Spleen (tissue), 11 donors: ENCODE results near the gene PLA2G3. TPM values are rescaled to one million over a fixed set of nuclear protein-coding genes. Genes with fewer than 3 reads are reported as not detected.

Experiments
- DNase-seq: peaks from one replicate; pipeline ENCODE4 v3.0.0-alpha.2; 2020
- H3K27ac ChIP-seq, 8 donors: fragments of 200-600 bp; sonication (generic) in 7 of 8; 1 replicate in 4 of 8; 2 replicates in 4 of 8; pipeline versions ENCODE4 v1.5.0 to v1.8.0; 2016 to 2021; ENCODE audit warnings: inconsistent platforms in 4 of 8, mild to moderate bottlenecking in 4 of 8, moderate library complexity in 1 of 8
- H3K27me3 ChIP-seq, 7 donors: fragments of 200-600 bp; sonication (generic) in 6 of 7; replicated peaks in 1 of 7; 1 replicate in 4 of 7; 2 replicates in 3 of 7; pipeline versions ENCODE4 v1.5.0 to v1.8.0; 2016 to 2021; ENCODE audit warnings: inconsistent platforms in 3 of 7, mild to moderate bottlenecking in 1 of 7
- H3K36me3 ChIP-seq, 6 donors: fragments of 200-600 bp; sonication (generic) in 5 of 6; 1 replicate in 4 of 6; 2 replicates in 2 of 6; pipeline versions ENCODE4 v1.5.0 to v1.8.0; 2016 to 2021; ENCODE audit warnings: inconsistent platforms in 2 of 6
- H3K4me1 ChIP-seq, 6 donors: fragments of 200-600 bp; sonication (generic) in 5 of 6; 1 replicate in 3 of 6; 2 replicates in 3 of 6; pipeline versions ENCODE4 v1.5.0 to v1.8.0; 2016 to 2021; ENCODE audit warnings: inconsistent platforms in 3 of 6
- H3K4me3 ChIP-seq, 8 donors: fragments of 200-600 bp; sonication (generic) in 7 of 8; 1 replicate in 4 of 8; 2 replicates in 4 of 8; pipeline versions ENCODE4 v1.5.0 to v1.8.0; 2016 to 2021; ENCODE audit warnings: inconsistent platforms in 4 of 8, mild to moderate bottlenecking in 4 of 8, moderate library complexity in 2 of 8
- H3K9me3 ChIP-seq, 8 donors: fragments of 200-600 bp; sonication (generic) in 7 of 8; 1 replicate in 4 of 8; 2 replicates in 4 of 8; pipeline versions ENCODE4 v1.5.0 to v1.8.0; 2016 to 2021; ENCODE audit warnings: inconsistent platforms in 4 of 8
- CTCF ChIP-seq, 11 experiments: fragments of 200-600 bp in 7 of 11; fragments of 450-650 bp in 4 of 11; sonication (generic) in 4 of 11; IDR thresholded peaks in 8 of 11; conservative IDR thresholded peaks in 3 of 11; 1 replicate in 7 of 11; 2 replicates in 4 of 11; pipeline versions ENCODE4 v1.4.0 to v1.8.0; 2016 to 2021; ENCODE audit warnings: antibody characterized with exemption in 11 of 11, inconsistent platforms in 4 of 11, mild to moderate bottlenecking in 1 of 11
- POLR2A ChIP-seq, 3 donors: fragments of 450-650 bp; IDR thresholded peaks; one replicate each; pipeline ENCODE4 v1.5.1; 2017; ENCODE audit warnings: antibody characterized with exemption in 3 of 3, mild to moderate bottlenecking in 1 of 3
- POLR2AphosphoS5 ChIP-seq, 3 donors: sonication (generic); formaldehyde crosslinking; IDR thresholded peaks; one replicate each; pipeline ENCODE4 v1.5.1; 2017; ENCODE audit warnings: antibody characterized with exemption in 3 of 3
- WGBS, 5 donors: extraction: QIAGEN DNeasy Blood & Tissue Kit in 3 of 5; methylation state at CpG; one replicate each; pipeline versions ENCODE4 v1.1.5 to v1.1.7; 2013 to 2018; 5-methylcytosine and 5-hydroxymethylcytosine counted together
- intact Hi-C: fragments of 100-400 bp; cut with DNase I; formaldehyde crosslinking; loops from one replicate; pipeline ENCODE4 v1.15.0; 2023; ENCODE audit warnings: low total_unique reads
- polyA plus RNA-seq, 3 donors: library from polyadenylated mRNA; stranded (reverse); fragments of 200-250 nt; gene quantifications; one replicate each; pipeline ENCODE4 v1.2.1, GENCODE V29; 2013
- total RNA-seq, 7 donors: library from RNA; depleted of rRNA in 3 of 7; stranded (reverse); fragments of >200 nt in 3 of 7; fragmentation: NEBNext Ultra II Directional in 4 of 7; extraction: Animal tissue kit (Norgen Biotek cat#: 25700) in 4 of 7; gene quantifications; one replicate each; pipeline versions ENCODE4 v1.1.0 to v1.2.1, GENCODE V29; 2016 to 2021
- donor health status: healthy with polysubstance abuse.
- donor health status: DM: no; HTN: no; CAD: no; lungs with moderate emphysema.
- donor health status: DM: no; HTN: no; CAD: no.
- donor health status: Bipolar disorder and iron deficiency.
- donor health status: healthy.
- donor health status: DM: no; HTN: no; CAD: no.
- donor health status: DM: yes; HTN: yes; CAD: no.

The PLA2G3 gene
- total and polyA plus RNA-seq, 10 donors = not detected

- WGBS, 5 donors = 41 to 75% (median 57%) methylated on average over 8 to 10 of the region's 10 CpGs
- H3K4me3 ChIP-seq = peak within 1 kb of the TSS in 1 of 8 donors; percentile 22
- peaks cover 0 to 12% (median 0%) of the 10 kb centered on the region in 7 donors for H3K27me3 ChIP-seq
- intact Hi-C loops = no loop called here
- peaks cover 0 to 20% (median 4%) of the 10 kb centered on the region in 6 donors for H3K4me1 ChIP-seq
- H3K36me3 ChIP-seq = no peaks in the 10 kb centered on the region
- TF ChIP-seq POLR2AphosphoS5 (IDR thresholded peaks at IDR 0.05) (no peak), POLR2A (IDR thresholded peaks at IDR 0.05) (no peak), CTCF (IDR thresholded peaks at IDR 0.05 in 8 of 11, conservative IDR thresholded peaks at IDR 0.05 in 3 of 11) (no peak)
- no peak within 1 kb of the TSS for H3K27ac ChIP-seq
- H3K9me3 ChIP-seq = no peaks in the 10 kb centered on the region
- DNase-seq = peak; percentile 51
These were observed 17.6 kb downstream of the PLA2G3 start, which contains the start of gene INPP5J for GRCh38 chr22:31122532-31123291. Gene INPP5J (plus strand): TSS chr22:31122966. CDS start chr22:31123015, 49 bp downstream.

- intact Hi-C loops = no loop called here
- H3K4me3 ChIP-seq = no peak overlapping the region
- peaks cover 0 to 15% (median 2%) of the 10 kb centered on the region in 6 donors for H3K4me1 ChIP-seq
- no peaks in the 10 kb centered on the region for H3K9me3 ChIP-seq
- H3K36me3 ChIP-seq = no peaks in the 10 kb centered on the region
- no peak for DNase-seq
- peaks cover 0 to 7% (median 0%) of the 10 kb centered on the region in 7 donors for H3K27me3 ChIP-seq
- TF ChIP-seq POLR2AphosphoS5 (IDR thresholded peaks at IDR 0.05) = no peak
- no peak for TF ChIP-seq CTCF (IDR thresholded peaks at IDR 0.05 in 8 of 11, conservative IDR thresholded peaks at IDR 0.05 in 3 of 11)
- no peak for TF ChIP-seq POLR2A (IDR thresholded peaks at IDR 0.05)
- H3K27ac ChIP-seq = no peak overlapping the region
- 69 to 91% (median 78%) methylated on average over 2 of the region's 2 CpGs for WGBS, 5 donors
These were observed 18.1 kb downstream of the PLA2G3 start for GRCh38 chr22:31122196-31122531.

GRCh38 chr22:31121403-31121802 is 18.9 kb downstream of the PLA2G3 start:
- H3K4me1 ChIP-seq = peaks cover 0 to 15% (median 0%) of the 10 kb centered on the region in 6 donors
- no peaks in the 10 kb centered on the region for H3K36me3 ChIP-seq
- DNase-seq = peak; percentile 17
- no peak overlapping the region for H3K4me3 ChIP-seq
- no peak overlapping the region for H3K27ac ChIP-seq
- H3K9me3 ChIP-seq = no peaks in the 10 kb centered on the region
- TF ChIP-seq POLR2A (IDR thresholded peaks at IDR 0.05) (no peak), CTCF (IDR thresholded peaks at IDR 0.05 in 8 of 11, conservative IDR thresholded peaks at IDR 0.05 in 3 of 11) (no peak), POLR2AphosphoS5 (IDR thresholded peaks at IDR 0.05) (no peak)
- no peaks in the 10 kb centered on the region for H3K27me3 ChIP-seq
- intact Hi-C loops = no loop called here
- 93 to 98% (median 94%) methylated on average over 4 of the region's 4 CpGs for WGBS, 5 donors

- Histone ChIP-seq H3K36me3 (no peaks in the 10 kb centered on the region), H3K4me1 (peaks cover 0 to 15% (median 0%) of the 10 kb centered on the region in 6 donors), H3K27ac (no peak overlapping the region), H3K9me3 (no peaks in the 10 kb centered on the region), H3K27me3 (no peaks in the 10 kb centered on the region), H3K4me3 (no peak overlapping the region)
- DNase-seq = peak; percentile 17
- WGBS, 5 donors = 87 to 100% (median 88%) methylated on average over 1 of the region's 1 CpG
- TF ChIP-seq POLR2A (IDR thresholded peaks at IDR 0.05) (no peak), POLR2AphosphoS5 (IDR thresholded peaks at IDR 0.05) (no peak), CTCF (IDR thresholded peaks at IDR 0.05 in 8 of 11, conservative IDR thresholded peaks at IDR 0.05 in 3 of 11) (no peak)
- intact Hi-C loops = no loop called here
These were observed 19.7 kb downstream of the PLA2G3 start for GRCh38 chr22:31120642-31121041.
